Measurements from ENCODE around the gene PRKCE. TPM values are rescaled to one million over a fixed set of nuclear protein-coding genes. Genes with fewer than 3 reads are reported as not detected.

The PRKCE gene
- total RNA-seq, 1 experiment from 2014 or later: 17.7 TPM

GRCh38 chr2:45834858-45835257 lies 183.4 kb downstream of the PRKCE start:
- DNase-seq: no peak
- Mint-ChIP-seq H3K27me3 (ENCODE audit: unreplicated experiment) (no peaks in the 10 kb centered on the region), H3K27ac (ENCODE audit: unreplicated experiment) (no peak overlapping the region), H3K36me3 (ENCODE audit: insufficient read depth, unreplicated experiment) (no peaks in the 10 kb centered on the region), H3K4me1 (ENCODE audit: low read depth, unreplicated experiment) (peaks cover 11% of the 10 kb centered on the region), H3K4me3 (ENCODE audit: low read depth, unreplicated experiment) (no peak overlapping the region), H3K9me3 (ENCODE audit: low read depth, unreplicated experiment) (peaks cover 9% of the 10 kb centered on the region)
- no peak for TF ChIP-seq CTCF (IDR thresholded peaks at IDR 0.05; ENCODE audit: unreplicated experiment)
- intact Hi-C loops (cut with micrococcal nuclease; ENCODE audit: unreplicated experiment): no loop called here
- no TSS peak for BruUV-seq (replicated peaks)
- CTCF ChIA-PET: interaction anchor here (0.7 kb wide), 1 partner anchor 29 kb away, joined by 3 read pairs; no protein-coding TSS in a partner anchor

GRCh38 chr2:45836316-45836715 lies 184.8 kb downstream of the PRKCE start:
- Mint-ChIP-seq H3K4me1 (ENCODE audit: low read depth, unreplicated experiment) (peaks cover 11% of the 10 kb centered on the region), H3K4me3 (ENCODE audit: low read depth, unreplicated experiment) (no peak overlapping the region), H3K27me3 (ENCODE audit: unreplicated experiment) (no peaks in the 10 kb centered on the region), H3K9me3 (ENCODE audit: low read depth, unreplicated experiment) (no peaks in the 10 kb centered on the region), H3K36me3 (ENCODE audit: insufficient read depth, unreplicated experiment) (no peaks in the 10 kb centered on the region), H3K27ac (ENCODE audit: unreplicated experiment) (no peak overlapping the region)
- intact Hi-C loops (cut with micrococcal nuclease; ENCODE audit: unreplicated experiment): no loop called here
- BruUV-seq (replicated peaks): no TSS peak
- TF ChIP-seq CTCF (IDR thresholded peaks at IDR 0.05; ENCODE audit: unreplicated experiment): no peak
- DNase-seq: no peak
- CTCF ChIA-PET: no interaction called here

- CTCF ChIA-PET: no interaction called here
- H3K4me3 Mint-ChIP-seq (ENCODE audit: low read depth, unreplicated experiment): no peak overlapping the region
- intact Hi-C loops (cut with micrococcal nuclease; ENCODE audit: unreplicated experiment): no loop called here
- H3K27me3 Mint-ChIP-seq (ENCODE audit: unreplicated experiment): no peaks in the 10 kb centered on the region
- peaks cover 11% of the 10 kb centered on the region for H3K4me1 Mint-ChIP-seq (ENCODE audit: low read depth, unreplicated experiment)
- BruUV-seq (replicated peaks): no TSS peak
- no peaks in the 10 kb centered on the region for H3K9me3 Mint-ChIP-seq (ENCODE audit: low read depth, unreplicated experiment)
- H3K36me3 Mint-ChIP-seq (ENCODE audit: insufficient read depth, unreplicated experiment): no peaks in the 10 kb centered on the region
- DNase-seq: no peak
- no peak overlapping the region for H3K27ac Mint-ChIP-seq (ENCODE audit: unreplicated experiment)
- no peak for TF ChIP-seq CTCF (IDR thresholded peaks at IDR 0.05; ENCODE audit: unreplicated experiment)
Observed at GRCh38 chr2:45836740-45837139, 185.3 kb downstream of the PRKCE start.

GRCh38 chr2:45837812-45838341 lies 186.4 kb downstream of the PRKCE start:
- Mint-ChIP-seq H3K4me3 (ENCODE audit: low read depth, unreplicated experiment) (no peak overlapping the region), H3K27ac (ENCODE audit: unreplicated experiment) (no peak overlapping the region), H3K36me3 (ENCODE audit: insufficient read depth, unreplicated experiment) (no peaks in the 10 kb centered on the region), H3K4me1 (ENCODE audit: low read depth, unreplicated experiment) (peaks cover 11% of the 10 kb centered on the region), H3K9me3 (ENCODE audit: low read depth, unreplicated experiment) (no peaks in the 10 kb centered on the region), H3K27me3 (ENCODE audit: unreplicated experiment) (no peaks in the 10 kb centered on the region)
- no peak for DNase-seq
- CTCF ChIA-PET: no interaction called here
- no peak for TF ChIP-seq CTCF (IDR thresholded peaks at IDR 0.05; ENCODE audit: unreplicated experiment)
- intact Hi-C loops (cut with micrococcal nuclease; ENCODE audit: unreplicated experiment): no loop called here
- no TSS peak for BruUV-seq (replicated peaks)

Measured in Calu3 (cell line).